Chondrocyte (in vitro differentiated cells): Measurements from ENCODE around the gene CPNE6. TPM values are rescaled to one million over a fixed set of nuclear protein-coding genes. Genes with fewer than 3 reads are reported as not detected.
A peak's percentile ranks its signal among the peaks of the same experiment; 100 is the strongest.
"Not testable (repeated sequence)": the region's sequence is repeated elsewhere in the genome, so short reads cannot be mapped to it uniquely, and the experiment has no call there.

Source experiments
- DNase-seq: peaks from one replicate; pipeline ENCODE4 v3.0.0; 2021; ENCODE audit warnings: mixed read lengths, low spot score
- H3K27ac Mint-ChIP-seq: one replicate; pipeline ENCODE4 v1.8.0; 2021; ENCODE audit warnings: mild to moderate bottlenecking, moderate library complexity, mixed read lengths; ENCODE audit not compliant: unreplicated experiment
- H3K27me3 Mint-ChIP-seq: 2 replicates; pipeline ENCODE4 v1.8.0; 2021; ENCODE audit warnings: low read depth, mixed read lengths
- H3K36me3 Mint-ChIP-seq: 2 replicates; pipeline ENCODE4 v1.8.0; 2021; ENCODE audit warnings: low read depth, mixed read lengths
- H3K4me1 Mint-ChIP-seq: 2 replicates; pipeline ENCODE4 v1.8.0; 2021; ENCODE audit warnings: low read depth, mild to moderate bottlenecking, mixed read lengths
- H3K4me3 Mint-ChIP-seq: one replicate; pipeline ENCODE4 v1.8.0; 2021; ENCODE audit warnings: mild to moderate bottlenecking, moderate library complexity, mixed read lengths; ENCODE audit not compliant: unreplicated experiment
- H3K9me3 Mint-ChIP-seq: 2 replicates; pipeline ENCODE4 v1.8.0; 2021; ENCODE audit warnings: low read depth, mixed read lengths
- total RNA-seq: library from RNA; stranded (reverse); gene quantifications from 3 replicates; pipeline ENCODE4 v1.2.1, GENCODE V29; 2021
- TF ChIP-seq, protein P1 (sequence below): fragments of 200-600 bp; sonication (generic); IDR thresholded peaks from 2 replicates; pipeline ENCODE4 v1.5.0; 2021; ENCODE audit warnings: antibody characterized with exemption, mild to moderate bottlenecking, moderate library complexity

Gene CPNE6
- total RNA-seq, 1 donor from 2014 or later, result not detected

- H3K9me3 Mint-ChIP-seq, result peaks cover 11% of the 10 kb centered on the region
- H3K27ac Mint-ChIP-seq, result peak overlapping the region; percentile 87
- not testable (repeated sequence) for H3K4me1 Mint-ChIP-seq, DNase-seq, H3K36me3 Mint-ChIP-seq, H3K27me3 Mint-ChIP-seq
- H3K4me3 Mint-ChIP-seq, result peak overlapping the region; percentile 88
- TF ChIP-seq, protein P1, sequence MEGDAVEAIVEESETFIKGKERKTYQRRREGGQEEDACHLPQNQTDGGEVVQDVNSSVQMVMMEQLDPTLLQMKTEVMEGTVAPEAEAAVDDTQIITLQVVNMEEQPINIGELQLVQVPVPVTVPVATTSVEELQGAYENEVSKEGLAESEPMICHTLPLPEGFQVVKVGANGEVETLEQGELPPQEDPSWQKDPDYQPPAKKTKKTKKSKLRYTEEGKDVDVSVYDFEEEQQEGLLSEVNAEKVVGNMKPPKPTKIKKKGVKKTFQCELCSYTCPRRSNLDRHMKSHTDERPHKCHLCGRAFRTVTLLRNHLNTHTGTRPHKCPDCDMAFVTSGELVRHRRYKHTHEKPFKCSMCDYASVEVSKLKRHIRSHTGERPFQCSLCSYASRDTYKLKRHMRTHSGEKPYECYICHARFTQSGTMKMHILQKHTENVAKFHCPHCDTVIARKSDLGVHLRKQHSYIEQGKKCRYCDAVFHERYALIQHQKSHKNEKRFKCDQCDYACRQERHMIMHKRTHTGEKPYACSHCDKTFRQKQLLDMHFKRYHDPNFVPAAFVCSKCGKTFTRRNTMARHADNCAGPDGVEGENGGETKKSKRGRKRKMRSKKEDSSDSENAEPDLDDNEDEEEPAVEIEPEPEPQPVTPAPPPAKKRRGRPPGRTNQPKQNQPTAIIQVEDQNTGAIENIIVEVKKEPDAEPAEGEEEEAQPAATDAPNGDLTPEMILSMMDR, result peak; percentile 53
Observed at GRCh38 chr14:24036963-24037657, 34.3 kb upstream of the CPNE6 start.

GRCh38 chr14:24037658-24038037 is 33.7 kb upstream of the CPNE6 start:
- TF ChIP-seq, protein P1, result no peak
- peaks cover 6% of the 10 kb centered on the region for H3K9me3 Mint-ChIP-seq
- H3K27ac Mint-ChIP-seq, result no peak overlapping the region
- peaks cover 6% of the 10 kb centered on the region for H3K4me1 Mint-ChIP-seq
- H3K36me3 Mint-ChIP-seq, result no peaks in the 10 kb centered on the region
- peaks cover 6% of the 10 kb centered on the region for H3K27me3 Mint-ChIP-seq
- peak; percentile 77 for DNase-seq
- H3K4me3 Mint-ChIP-seq, result no peak overlapping the region

DNA sequence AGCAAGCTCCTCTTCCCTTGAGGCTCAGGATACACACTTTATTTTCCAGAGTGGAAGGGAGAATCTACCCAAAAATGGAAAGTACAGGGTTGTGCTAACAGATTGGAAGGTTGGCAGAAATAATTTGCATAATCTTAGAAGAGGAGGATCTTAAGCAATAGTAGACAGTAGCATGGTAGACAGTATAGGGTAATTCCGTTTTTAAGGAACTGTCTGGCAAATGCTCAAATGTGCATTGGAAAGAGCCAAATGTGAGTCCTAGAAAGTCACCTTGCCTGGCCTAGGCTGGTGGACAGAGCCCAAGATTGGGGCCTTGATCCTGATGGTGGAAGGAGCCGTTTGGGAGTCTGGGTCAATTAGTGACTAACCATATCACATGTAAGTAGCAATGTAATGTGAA is 32.7 kb upstream of the CPNE6 start:
- no peak for DNase-seq
- Mint-ChIP-seq H3K9me3 (no peaks in the 10 kb centered on the region), H3K27ac (no peak overlapping the region), H3K27me3 (peaks cover 9% of the 10 kb centered on the region), H3K36me3 (no peaks in the 10 kb centered on the region), H3K4me3 (no peak overlapping the region), H3K4me1 (peaks cover 6% of the 10 kb centered on the region)
- TF ChIP-seq, protein P1, result no peak

DNA sequence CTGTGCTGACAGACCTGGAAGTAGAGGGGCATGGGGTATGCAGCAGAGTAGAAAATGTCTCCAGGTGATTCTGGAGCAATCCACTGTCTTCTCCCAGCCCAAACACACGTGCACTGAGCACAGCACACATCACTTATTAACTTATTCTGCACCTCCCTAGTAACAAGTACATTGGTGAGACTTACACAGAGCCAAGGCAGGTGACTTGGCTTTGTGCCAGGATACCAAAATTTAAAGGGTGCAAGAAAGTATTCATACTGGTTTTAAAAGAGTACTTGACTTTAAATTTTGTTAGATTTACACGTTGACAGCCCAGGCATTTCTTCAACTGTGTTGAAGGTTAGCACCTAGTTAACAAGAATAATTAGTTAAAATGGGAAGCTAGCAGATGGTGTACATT is 30.7 kb upstream of the CPNE6 start:
- Mint-ChIP-seq H3K4me1 (peaks cover 6% of the 10 kb centered on the region), H3K36me3 (no peaks in the 10 kb centered on the region), H3K9me3 (no peaks in the 10 kb centered on the region), H3K27me3 (peaks cover 13% of the 10 kb centered on the region), H3K27ac (no peak overlapping the region), H3K4me3 (no peak overlapping the region)
- no peak for DNase-seq
- TF ChIP-seq, protein P1, result no peak

DNA sequence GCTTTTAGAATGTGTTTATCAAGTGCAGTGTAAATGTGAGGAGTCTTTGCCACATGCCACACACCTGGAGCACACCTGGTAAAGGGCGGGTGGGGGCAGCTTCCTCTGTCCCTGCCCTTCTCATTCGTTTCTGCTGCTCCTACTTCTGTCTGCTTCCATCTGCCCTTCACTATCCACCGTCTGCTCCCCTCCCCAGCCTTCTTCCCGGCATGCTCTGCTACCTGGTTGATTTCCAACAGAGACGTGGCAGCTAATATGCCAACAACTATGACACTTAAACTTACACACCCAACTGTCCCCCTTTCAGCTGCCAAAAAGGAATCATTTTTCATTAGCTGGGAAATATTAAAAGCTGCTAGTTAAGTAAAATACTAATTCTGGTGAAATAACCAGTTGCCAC is 28.6 kb upstream of the CPNE6 start:
- no peak overlapping the region for H3K27ac Mint-ChIP-seq
- no peak overlapping the region for H3K4me3 Mint-ChIP-seq
- no peaks in the 10 kb centered on the region for H3K36me3 Mint-ChIP-seq
- H3K4me1 Mint-ChIP-seq, result no peaks in the 10 kb centered on the region
- DNase-seq, result no peak
- no peaks in the 10 kb centered on the region for H3K9me3 Mint-ChIP-seq
- TF ChIP-seq, protein P1, result no peak
- H3K27me3 Mint-ChIP-seq, result peaks cover 21% of the 10 kb centered on the region

DNA sequence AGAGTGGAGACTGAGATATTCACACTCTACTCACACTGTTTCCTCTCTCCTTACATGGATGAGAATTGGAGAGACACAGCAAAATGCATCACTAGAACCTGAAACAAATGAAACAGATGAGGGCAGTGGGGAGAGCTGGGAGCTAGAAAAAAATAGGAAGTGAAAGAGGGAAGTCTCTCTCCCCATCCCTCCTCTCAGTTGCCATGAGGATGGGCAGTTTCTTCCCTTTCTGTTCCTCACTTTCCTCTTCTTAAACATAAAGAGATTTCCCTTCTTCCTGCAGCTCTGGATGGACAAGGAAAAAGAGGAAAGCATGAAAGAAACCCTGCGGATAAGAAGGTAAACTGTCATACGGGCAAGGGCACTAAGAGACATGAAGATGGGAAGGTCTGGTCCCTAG is 22.4 kb upstream of the CPNE6 start:
- H3K4me1 Mint-ChIP-seq, result peaks cover 12% of the 10 kb centered on the region
- not testable (repeated sequence) for H3K27ac Mint-ChIP-seq, H3K4me3 Mint-ChIP-seq, H3K9me3 Mint-ChIP-seq, DNase-seq, H3K36me3 Mint-ChIP-seq
- peaks cover 40% of the 10 kb centered on the region for H3K27me3 Mint-ChIP-seq

GRCh38 chr14:24050753-24051152 is 20.6 kb upstream of the CPNE6 start:
- H3K4me3 Mint-ChIP-seq, result peak overlapping the region; percentile 70
- peaks cover 39% of the 10 kb centered on the region for H3K27me3 Mint-ChIP-seq
- H3K36me3 Mint-ChIP-seq, H3K27ac Mint-ChIP-seq, DNase-seq, H3K9me3 Mint-ChIP-seq: not testable (repeated sequence)
- peaks cover 12% of the 10 kb centered on the region for H3K4me1 Mint-ChIP-seq
